HCT116 (cell line): ENCODE results near the gene SC5D.

Experiments used
- ATF3 ChIP-seq: IDR thresholded peaks from 2 replicates; pipeline ENCODE4 v1.6.1; 2012
- CTCF ChIP-seq, 3 experiments: fragments of 200-600 bp in 1 of 3; sonication (generic) in 1 of 3; IDR thresholded peaks in 2 of 3; conservative IDR thresholded peaks in 1 of 3; 2 replicates each; pipeline ENCODE4 v1.5.1; 2012 to 2017; ENCODE audit warnings: low read depth in 2 of 3, low read length in 2 of 3, antibody characterized with exemption in 1 of 3, borderline replicate concordance in 1 of 3, control low read depth in 1 of 3, mild to moderate bottlenecking in 1 of 3, mixed read lengths in 1 of 3, mixed run types in 1 of 3, moderate library complexity in 1 of 3; ENCODE audit not compliant: insufficient read depth in 1 of 3
- EZH2 ChIP-seq: fragments of 200-600 bp; sonication (generic); IDR thresholded peaks from 2 replicates; pipeline ENCODE4 v1.6.1; 2017; ENCODE audit warnings: antibody characterized with exemption, mixed run types
- EZH2phosphoT487 ChIP-seq: fragments of 200-600 bp; IDR thresholded peaks from 2 replicates; pipeline ENCODE4 v1.6.1; 2018; ENCODE audit warnings: antibody characterized with exemption, borderline replicate concordance
- MAX ChIP-seq: IDR thresholded peaks from 2 replicates; pipeline ENCODE4 v1.6.1; 2012
- POLR2A ChIP-seq: IDR thresholded peaks from 2 replicates; pipeline ENCODE4 v1.7.0; 2011; ENCODE audit warnings: borderline replicate concordance; ENCODE audit not compliant: insufficient read depth, insufficient read length; ENCODE audit errors: extremely low read depth
- POLR2AphosphoS5 ChIP-seq: IDR thresholded peaks from 2 replicates; pipeline ENCODE4 v1.6.1; 2011; ENCODE audit warnings: mild to moderate bottlenecking, low read depth, low read length, moderate library complexity
- RAD21 ChIP-seq: IDR thresholded peaks from 2 replicates; pipeline ENCODE4 v1.6.1; 2012; ENCODE audit warnings: low read depth, mild to moderate bottlenecking
- REST ChIP-seq: IDR thresholded peaks from 2 replicates; pipeline ENCODE4 v1.6.1; 2012; ENCODE audit warnings: low read depth
- SIN3A ChIP-seq: IDR thresholded peaks from 2 replicates; pipeline ENCODE4 v1.6.1; 2012; ENCODE audit warnings: low read depth
- YY1 ChIP-seq: IDR thresholded peaks from 2 replicates; pipeline ENCODE4 v1.6.1; 2011; ENCODE audit warnings: low read length, low read depth, moderate library complexity, mild to moderate bottlenecking; ENCODE audit not compliant: insufficient replicate concordance; ENCODE audit errors: extremely low read depth
- ZFX ChIP-seq: fragments of 450-650 bp; IDR thresholded peaks from 2 replicates; pipeline ENCODE4 v1.6.1; 2017
- ZNF274 ChIP-seq: fragments of 200-500 bp; sonication (Bioruptor generic); IDR thresholded peaks from 2 replicates; pipeline ENCODE4 v1.6.1; 2014; ENCODE audit warnings: mild to moderate bottlenecking, low read depth, low read length, inconsistent platforms

- no peak for TF ChIP-seq ZNF274
- no peak for TF ChIP-seq YY1
- no peak for TF ChIP-seq POLR2AphosphoS5
- no peak for TF ChIP-seq ZFX
- no peak for TF ChIP-seq CTCF (IDR thresholded peaks at IDR 0.05 in 2 of 3, conservative IDR thresholded peaks at IDR 0.05 in 1 of 3; ENCODE audit: borderline replicate concordance in 1 of 3, insufficient read depth in 1 of 3, low read depth in 2 of 3, low read length in 2 of 3)
- TF ChIP-seq EZH2, result no peak
- TF ChIP-seq POLR2A, result no peak
- no peak for TF ChIP-seq EZH2phosphoT487
- no peak for TF ChIP-seq ATF3
- no peak for TF ChIP-seq REST
- TF ChIP-seq RAD21, result no peak
- TF ChIP-seq SIN3A, result no peak
- no peak for TF ChIP-seq MAX
These were observed 47.5 kb downstream of the SC5D start for GRCh38 chr11:121340032-121340580.
